KMS-11 (cell line): Measurements from ENCODE around the gene ITPR3.
"Not testable (repeated sequence)": the region's sequence is repeated elsewhere in the genome, so short reads cannot be mapped to it uniquely, and the experiment has no call there.

Experiments
- H2AFZ ChIP-seq: fragments of 200-600 bp; sonication (generic); 2 replicates; pipeline ENCODE4 v1.6.1; 2016; ENCODE audit warnings: antibody characterized with exemption, mixed run types, low read depth
- H3K27ac ChIP-seq: fragments of 200-600 bp; sonication (generic); 2 replicates; pipeline ENCODE4 v1.6.1; 2016; ENCODE audit warnings: mild to moderate bottlenecking, mixed run types
- H3K27me3 ChIP-seq: fragments of 200-600 bp; sonication (generic); 2 replicates; pipeline ENCODE4 v1.6.1; 2017; ENCODE audit warnings: mild to moderate bottlenecking, low read depth, mixed run types, moderate library complexity; ENCODE audit not compliant: insufficient read depth
- H3K36me3 ChIP-seq: fragments of 200-600 bp; sonication (generic); 2 replicates; pipeline ENCODE4 v1.6.1; 2017; ENCODE audit warnings: mild to moderate bottlenecking, mixed run types; ENCODE audit not compliant: insufficient read depth
- H3K4me1 ChIP-seq: fragments of 200-600 bp; sonication (generic); 2 replicates; pipeline ENCODE4 v1.6.1; 2016; ENCODE audit warnings: mild to moderate bottlenecking, low read depth, mixed run types; ENCODE audit not compliant: poor library complexity, severe bottlenecking
- H3K4me2 ChIP-seq: fragments of 200-600 bp; sonication (generic); 2 replicates; pipeline ENCODE4 v1.7.0; 2016; ENCODE audit warnings: mild to moderate bottlenecking, mixed run types
- H3K4me3 ChIP-seq: fragments of 200-600 bp; sonication (generic); IDR thresholded peaks from 2 replicates; pipeline ENCODE4 v1.6.1; 2017; ENCODE audit warnings: low read depth, low read length, mixed read lengths; ENCODE audit not compliant: insufficient read depth
- H3K79me2 ChIP-seq: fragments of 200-600 bp; sonication (generic); 2 replicates; pipeline ENCODE4 v1.6.1; 2016; ENCODE audit warnings: low read depth, mixed run types; ENCODE audit not compliant: insufficient read depth
- H3K9ac ChIP-seq: fragments of 200-600 bp; sonication (generic); 2 replicates; pipeline ENCODE4 v1.6.1; 2016; ENCODE audit warnings: mild to moderate bottlenecking, mixed run types
- H4K20me1 ChIP-seq: fragments of 200-600 bp; sonication (generic); 2 replicates; pipeline ENCODE4 v1.6.1; 2016; ENCODE audit warnings: mild to moderate bottlenecking, mixed run types; ENCODE audit not compliant: insufficient read depth
- CTCF ChIP-seq: fragments of 200-600 bp; sonication (generic); conservative IDR thresholded peaks from 2 replicates; pipeline ENCODE4 v1.6.1; 2017; ENCODE audit warnings: low read depth, mild to moderate bottlenecking, antibody characterized with exemption, low read length, moderate library complexity, mixed read lengths

Gene ITPR3

GRCh38 chr6:33628401-33628964 lies 7.4 kb downstream of the ITPR3 start:
- peak overlapping the region; percentile 27; the same call in 1 of the 2 replicates for H3K27ac ChIP-seq
- H3K36me3 ChIP-seq: no peaks in the 10 kb centered on the region
- H3K4me3 ChIP-seq: no peak overlapping the region
- peak overlapping the region; percentile 22; the same call in 1 of the 2 replicates for H3K4me2 ChIP-seq
- H3K79me2 ChIP-seq: peaks cover 43% of the 10 kb centered on the region
- peaks cover 30% of the 10 kb centered on the region for H3K4me1 ChIP-seq
- TF ChIP-seq CTCF: no peak
- no peaks in the 10 kb centered on the region for H4K20me1 ChIP-seq
- no peaks in the 10 kb centered on the region for H3K27me3 ChIP-seq
- H3K9ac ChIP-seq: no peak overlapping the region
- no peak overlapping the region for H2AFZ ChIP-seq

- no peaks in the 10 kb centered on the region for H3K36me3 ChIP-seq
- no peak overlapping the region for H3K27ac ChIP-seq
- H3K4me1 ChIP-seq: peaks cover 30% of the 10 kb centered on the region
- no peak overlapping the region for H3K4me2 ChIP-seq
- H2AFZ ChIP-seq: no peak overlapping the region
- H3K9ac ChIP-seq: no peak overlapping the region
- no peak overlapping the region for H3K4me3 ChIP-seq
- H4K20me1 ChIP-seq: no peaks in the 10 kb centered on the region; the same call in 1 of the 2 replicates
- no peaks in the 10 kb centered on the region for H3K27me3 ChIP-seq
- H3K79me2 ChIP-seq: peaks cover 28% of the 10 kb centered on the region
- TF ChIP-seq CTCF: no peak
These were observed 8.9 kb downstream of the ITPR3 start for GRCh38 chr6:33630014-33630413.

- peaks cover 13% of the 10 kb centered on the region for H3K79me2 ChIP-seq
- H3K27me3 ChIP-seq, H3K9ac ChIP-seq, H3K4me2 ChIP-seq, H3K4me3 ChIP-seq, H2AFZ ChIP-seq, H3K27ac ChIP-seq, H4K20me1 ChIP-seq, H3K36me3 ChIP-seq: not testable (repeated sequence)
- H3K4me1 ChIP-seq: peaks cover 34% of the 10 kb centered on the region
These were observed 10.4 kb downstream of the ITPR3 start for GRCh38 chr6:33631521-33631920.

GRCh38 chr6:33631971-33632557 lies 10.9 kb downstream of the ITPR3 start:
- Histone ChIP-seq H3K4me3 (no peak overlapping the region), H3K79me2 (peaks cover 13% of the 10 kb centered on the region), H3K27ac (no peak overlapping the region), H3K36me3 (no peaks in the 10 kb centered on the region), H3K27me3 (no peaks in the 10 kb centered on the region), H2AFZ (no peak overlapping the region), H3K4me2 (no peak overlapping the region), H4K20me1 (no peaks in the 10 kb centered on the region; the same call in 1 of the 2 replicates), H3K4me1 (peaks cover 34% of the 10 kb centered on the region), H3K9ac (no peak overlapping the region)
- no peak for TF ChIP-seq CTCF

GRCh38 chr6:33632558-33633039 lies 11.5 kb downstream of the ITPR3 start:
- TF ChIP-seq CTCF: peak; percentile 71
- Histone ChIP-seq H3K9ac (no peak overlapping the region), H3K27ac (no peak overlapping the region), H2AFZ (no peak overlapping the region), H3K4me3 (no peak overlapping the region), H3K4me1 (peaks cover 36% of the 10 kb centered on the region), H4K20me1 (no peaks in the 10 kb centered on the region; the same call in 1 of the 2 replicates), H3K36me3 (no peaks in the 10 kb centered on the region), H3K4me2 (peak overlapping the region; percentile 36; the same call in 1 of the 2 replicates), H3K79me2 (peaks cover 13% of the 10 kb centered on the region), H3K27me3 (no peaks in the 10 kb centered on the region)
